ENCODE results near the gene TMEM74B.

The TMEM74B gene

DNA sequence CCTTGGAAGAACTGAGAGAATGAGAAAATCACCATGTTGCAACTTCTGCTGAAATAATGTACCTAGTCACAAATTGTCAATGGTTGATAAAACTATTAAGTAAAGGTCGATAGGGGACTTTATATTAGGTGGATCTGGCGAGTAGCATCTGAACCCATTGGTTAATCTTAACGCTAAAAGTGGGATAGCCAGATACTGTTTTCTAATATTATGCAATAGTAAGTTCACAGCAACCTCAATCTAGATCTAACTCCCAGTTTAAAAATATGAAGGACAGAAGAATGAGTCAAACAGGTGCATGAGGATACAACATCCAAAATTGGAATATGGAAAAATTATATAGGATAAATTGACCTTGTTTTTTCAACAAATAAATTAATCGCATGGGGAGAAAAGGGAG lies 47.5 kb downstream of the TMEM74B start:
- no peak for DNase-seq (ENCODE audit: low read depth)

DNA sequence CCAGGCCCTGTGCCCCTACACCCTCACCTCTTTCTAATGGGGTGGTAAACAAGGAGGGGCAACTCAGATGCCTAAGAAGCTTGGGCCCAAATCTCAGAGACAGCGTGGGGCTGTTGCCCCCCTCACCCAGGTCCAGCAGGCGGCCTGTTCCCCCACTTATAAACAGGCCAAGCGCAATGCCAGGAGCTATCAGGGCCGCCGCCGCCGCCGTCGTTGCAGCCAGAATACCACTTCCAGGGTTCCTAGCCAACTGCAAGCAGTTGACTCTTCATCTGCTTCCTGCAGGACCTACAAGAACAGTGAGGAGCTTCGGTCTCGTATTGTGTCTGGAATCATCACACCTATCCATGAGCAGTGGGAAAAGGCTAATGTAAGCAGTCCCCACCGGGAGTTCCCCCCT lies 49.9 kb downstream of the TMEM74B start:
- DNase-seq (ENCODE audit: low read depth): no peak

DNA sequence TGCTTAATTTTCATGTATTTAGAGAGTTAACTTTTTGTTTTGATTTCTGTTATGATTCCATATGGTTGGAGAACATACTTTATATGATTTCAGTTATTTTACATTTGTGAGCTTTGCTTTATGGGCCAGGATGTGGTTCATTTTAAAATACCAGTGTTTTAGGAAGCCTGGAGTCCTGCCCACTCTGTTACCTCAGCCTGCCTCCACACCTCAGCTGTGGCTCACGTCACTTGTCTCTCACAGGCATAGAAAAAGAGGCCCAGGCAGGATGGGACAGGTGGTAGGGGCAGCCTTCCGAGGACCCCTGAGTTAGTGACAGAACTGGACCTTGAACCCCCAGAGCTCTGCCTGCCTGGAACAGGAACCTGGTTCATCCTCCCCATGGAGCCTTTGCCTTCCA lies 50.4 kb downstream of the TMEM74B start:
- DNase-seq (ENCODE audit: low read depth): no peak

GRCh38 chr20:1131354-1131753 lies 53.4 kb downstream of the TMEM74B start:
- no peak for DNase-seq (ENCODE audit: low read depth)

DNA sequence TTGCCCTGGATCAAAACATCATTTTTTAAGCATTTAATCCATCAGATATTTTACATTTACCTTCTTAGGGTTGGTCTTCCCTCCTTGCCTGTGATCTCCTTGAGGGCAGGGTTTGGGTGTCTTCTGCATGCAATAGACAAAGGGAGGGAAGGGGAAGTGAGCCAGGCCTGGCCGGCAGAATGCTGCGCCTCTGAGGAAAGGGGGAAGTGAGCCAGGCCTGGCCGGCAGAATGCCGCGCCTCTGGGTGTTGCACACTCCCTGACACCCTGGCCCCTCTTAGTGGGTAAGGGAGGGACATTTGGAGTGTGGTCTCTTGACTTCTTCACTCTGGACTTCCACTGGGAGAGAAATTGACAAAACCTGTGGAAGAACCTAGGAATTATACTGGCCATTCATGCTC lies 53.9 kb downstream of the TMEM74B start:
- DNase-seq (ENCODE audit: low read depth): no peak
